ENCODE results near the gene VAPA. TPM values are rescaled to one million over a fixed set of nuclear protein-coding genes. Genes with fewer than 3 reads are reported as not detected.
A peak's percentile ranks its signal among the peaks of the same experiment; 100 is the strongest.

Gene VAPA
- total and polyA plus RNA-seq, 10 of the 15 experiments (the other 5 are each of a cell fraction or from before 2014, with no cell fraction given): 70.9 to 252 (median 166) TPM

GRCh38 chr18:9913526-9914333, at the start of gene VAPA (continued):
- no peak for TF ChIP-seq NR2C2 (IDR thresholded peaks at IDR 0.05; ENCODE audit: borderline replicate concordance, control insufficient read depth, insufficient read length, low read depth)
- TF ChIP-seq PBX3 (IDR thresholded peaks at IDR 0.05; ENCODE audit: insufficient replicate concordance, low read depth, low read length): no peak
- TF ChIP-seq NFYB (IDR thresholded peaks at IDR 0.05; ENCODE audit: insufficient read depth, low read depth, low read length): no peak
- TF ChIP-seq IKZF2 (IDR thresholded peaks at IDR 0.05): peak; percentile 80 to 84
- TF ChIP-seq HCFC1 (IDR thresholded peaks at IDR 0.05; ENCODE audit: low read length): peak; percentile 97
- TF ChIP-seq SIX5 (IDR thresholded peaks at IDR 0.05; ENCODE audit: low read depth, low read length, severe bottlenecking): peak; percentile 95
- 0 out of 2 replicates have a peak, but pooled peaks have one; percentile 62 for TF ChIP-seq CREB1 (IDR thresholded peaks at IDR 0.05; ENCODE audit: low read depth)
- TF ChIP-seq MTA2 (IDR thresholded peaks at IDR 0.05; ENCODE audit: low read depth): no peak

GRCh38 chr18:9865764-9866490, 47.9 kb upstream of the VAPA start:
- BruUV-seq (replicated peaks): no TSS peak
- H4K20me1 ChIP-seq (ENCODE audit: control insufficient read depth, insufficient read depth): no peaks in the 10 kb centered on the region
- peaks cover 9% of the 10 kb centered on the region; the same call in 2 of the 3 replicates for H3K9me3 ChIP-seq (replicated peaks; ENCODE audit: control insufficient read depth, insufficient read depth, low read length)
- CTCF ChIA-PET: no interaction called here
- no peak overlapping the region for H3K27ac ChIP-seq (ENCODE audit: control insufficient read depth, insufficient read depth)
- RAD21 ChIA-PET (ENCODE audit: unreplicated experiment): no interaction called here
- H3K79me2 ChIP-seq (ENCODE audit: control insufficient read depth, insufficient read depth, low read length): no peaks in the 10 kb centered on the region
- no peak overlapping the region for H3K4me3 ChIP-seq
- no peaks in the 10 kb centered on the region for H3K36me3 ChIP-seq (ENCODE audit: control insufficient read depth in 2 of 2, insufficient read depth in 2 of 2, low read length in 1 of 2)
- FAIRE-seq (no peak), DNase-seq (ENCODE audit: low read depth, low spot score) (no peak), ATAC-seq (no peak)
- POLR2A ChIA-PET: no interaction called here
- H2AFZ ChIP-seq (ENCODE audit: control insufficient read depth, low read depth, low read length): no peak overlapping the region
- H3K4me1 ChIP-seq (ENCODE audit: control insufficient read depth, insufficient read depth, low read length): peaks cover 18% of the 10 kb centered on the region
- 83% methylated on average over 7 of the region's 7 CpGs for WGBS (ENCODE audit: insufficient coverage, insufficient replicate concordance, low lambda C conversion rate, missing lambda C conversion rate)
- H3K9ac ChIP-seq (ENCODE audit: control insufficient read depth, insufficient read depth, low read length): no peak overlapping the region
- SMC1A ChIA-PET (ENCODE audit: uncharacterized antibody, unreplicated experiment): no interaction called here
- H3K27me3 ChIP-seq (replicated peaks in 1 of 2; ENCODE audit: control insufficient read depth in 2 of 2, insufficient read depth in 2 of 2, low read length in 1 of 2): no peaks in the 10 kb centered on the region
- intact Hi-C loops (cut with micrococcal nuclease; ENCODE audit: unreplicated experiment) (no loop called here), in situ Hi-C loops (cut with MboI) (no loop called here)
- no peak overlapping the region for H3K4me2 ChIP-seq (ENCODE audit: control insufficient read depth, insufficient read depth)
- TF ChIP-seq CREM (IDR thresholded peaks at IDR 0.05; ENCODE audit: low read depth) (no peak), TAF1 (IDR thresholded peaks at IDR 0.05; ENCODE audit: borderline replicate concordance, low read depth, low read length) (no peak), ZBTB40 (IDR thresholded peaks at IDR 0.05; ENCODE audit: borderline replicate concordance) (no peak), CHD4 (IDR thresholded peaks at IDR 0.05) (no peak), HDAC6 (IDR thresholded peaks at IDR 0.05; ENCODE audit: unreplicated experiment) (no peak), USF2 (IDR thresholded peaks at IDR 0.05; ENCODE audit: borderline replicate concordance, low read depth, low read length) (no peak), RB1 (IDR thresholded peaks at IDR 0.05; ENCODE audit: borderline replicate concordance) (no peak), ZNF622 (IDR thresholded peaks at IDR 0.05) (no peak)

Measured in GM12878 (cell line).